ENCODE measurements around the gene MRPL41. TPM values are rescaled to one million over a fixed set of nuclear protein-coding genes. Genes with fewer than 3 reads are reported as not detected.

MRPL41 gene
- total and polyA plus RNA-seq, 11 donors = 118 to 847 (median 196) TPM

- TF ChIP-seq CTCF (IDR thresholded peaks at IDR 0.05) (no peak), POLR2A (IDR thresholded peaks at IDR 0.05) (no peak)
- WGBS, 4 donors = 92 to 95% (median 93%) methylated on average over 13 of the region's 13 CpGs
- ATAC-seq (no peak), DNase-seq (no peak)
- intact Hi-C loops (cut with DNase I) = no loop called here
- Histone ChIP-seq H3K9me3 (no peaks in the 10 kb centered on the region), H3K36me3 (peaks cover 0 to 40% (median 31%) of the 10 kb centered on the region in 9 donors), H3K27me3 (no peaks in the 10 kb centered on the region), H3K4me1 (peaks cover 0 to 26% (median 13%) of the 10 kb centered on the region in 12 donors), H3K4me3 (no peak overlapping the region), H3K27ac (no peak overlapping the region)
Observed at GRCh38 chr9:137588311-137588710, 36.6 kb downstream of the MRPL41 start.

GRCh38 chr9:137588891-137589290 lies 37.2 kb downstream of the MRPL41 start:
- ATAC-seq (no peak), DNase-seq (no peak)
- intact Hi-C loops (cut with DNase I) = no loop called here
- TF ChIP-seq CTCF (IDR thresholded peaks at IDR 0.05) = no peak
- no peak for TF ChIP-seq POLR2A (IDR thresholded peaks at IDR 0.05)
- Histone ChIP-seq H3K4me3 (peak overlapping the region in 5 of 12 donors; percentile 59 to 82 (median 71)), H3K4me1 (peaks cover 0 to 26% (median 13%) of the 10 kb centered on the region in 12 donors), H3K27me3 (no peaks in the 10 kb centered on the region), H3K27ac (no peak overlapping the region), H3K36me3 (peaks cover 0 to 34% (median 31%) of the 10 kb centered on the region in 9 donors), H3K9me3 (no peaks in the 10 kb centered on the region)
- 92 to 96% (median 94%) methylated on average over 5 to 6 of the region's 6 CpGs for WGBS, 4 donors

DNA sequence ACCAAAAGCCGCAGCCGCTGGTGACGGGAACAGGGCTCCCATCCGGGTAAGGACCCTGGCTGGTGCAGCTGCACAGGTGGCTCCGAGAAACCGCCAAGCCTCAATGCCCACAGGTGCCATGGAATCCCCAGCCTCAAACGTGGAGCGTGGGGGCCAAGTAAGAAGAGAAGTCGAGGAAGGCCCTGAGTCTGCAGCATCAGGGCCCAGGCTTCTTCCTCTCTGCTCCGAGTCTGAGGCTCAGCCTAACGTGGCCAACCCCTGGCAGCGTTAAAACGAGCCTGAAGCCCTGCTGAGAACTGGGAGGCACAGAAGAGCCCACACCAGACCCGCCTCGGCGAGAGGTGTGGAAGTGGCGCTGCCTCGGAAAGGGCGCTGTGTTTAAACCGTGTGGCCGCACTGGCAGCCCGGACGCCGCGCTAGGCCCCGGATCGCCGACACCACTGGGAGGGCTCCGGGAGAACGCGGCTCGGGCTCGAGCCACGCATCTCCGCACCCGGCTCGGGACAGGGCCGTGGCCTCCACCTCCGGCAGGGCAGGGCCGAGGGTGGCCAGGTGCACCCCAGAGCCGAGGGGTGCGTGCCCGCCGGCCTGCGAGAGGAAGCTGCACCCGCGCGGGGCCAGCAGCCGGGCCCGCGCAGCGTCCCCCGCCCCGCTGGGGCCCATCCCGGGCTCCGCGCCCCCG lies 37.9 kb downstream of the MRPL41 start:
- Histone ChIP-seq H3K9me3 (no peaks in the 10 kb centered on the region), H3K27ac (peak overlapping the region in 2 of 12 donors; percentile 19 to 39), H3K36me3 (peaks cover 0 to 31% (median 25%) of the 10 kb centered on the region in 9 donors), H3K4me3 (peak overlapping the region; percentile 59 to 86 (median 70)), H3K4me1 (peaks cover 0 to 26% (median 13%) of the 10 kb centered on the region in 12 donors), H3K27me3 (no peaks in the 10 kb centered on the region)
- intact Hi-C loops (cut with DNase I) = no loop called here
- no peak for ATAC-seq
- DNase-seq = peak in 1 of 5 donors; percentile 29
- TF ChIP-seq CTCF (IDR thresholded peaks at IDR 0.05) = no peak
- TF ChIP-seq POLR2A (IDR thresholded peaks at IDR 0.05) = no peak
- WGBS, 4 donors = 9 to 40% (median 16%) methylated on average over 15 to 58 of the region's 58 CpGs

- peaks cover 0 to 29% (median 24%) of the 10 kb centered on the region in 9 donors for H3K36me3 ChIP-seq
- peak overlapping the region in 2 of 12 donors; percentile 13 to 39 for H3K27ac ChIP-seq
- ATAC-seq (no peak), DNase-seq (no peak)
- 0 to 1% (median 1%) methylated on average over 14 to 61 of the region's 61 CpGs; no CpG with 5 or more reads in 1 of the 4 donors for WGBS, 4 donors
- TF ChIP-seq POLR2A (IDR thresholded peaks at IDR 0.05) (no peak), CTCF (IDR thresholded peaks at IDR 0.05) (no peak)
- peak overlapping the region; percentile 59 to 86 (median 70) for H3K4me3 ChIP-seq
- intact Hi-C loops (cut with DNase I) = no loop called here
- H3K9me3 ChIP-seq = no peaks in the 10 kb centered on the region
- H3K27me3 ChIP-seq = no peaks in the 10 kb centered on the region
- peaks cover 0 to 26% (median 13%) of the 10 kb centered on the region in 12 donors for H3K4me1 ChIP-seq
Observed at GRCh38 chr9:137590123-137590468, 38.4 kb downstream of the MRPL41 start.
